Measurements from ENCODE around the gene IGFLR1.
A peak's percentile ranks its signal among the peaks of the same experiment; 100 is the strongest.

IGFLR1 gene

GRCh38 chr19:35751839-35752745 is 9.8 kb upstream of the IGFLR1 start:
- H3K27ac ChIP-seq, result no peak overlapping the region
- TF ChIP-seq CTCF (conservative IDR thresholded peaks at IDR 0.05), result no peak

GRCh38 chr19:35750167-35750566 is 7.9 kb upstream of the IGFLR1 start:
- peak overlapping the region; percentile 72; the same call in 1 of the 2 replicates for H3K27ac ChIP-seq
- TF ChIP-seq CTCF (conservative IDR thresholded peaks at IDR 0.05), result no peak

GRCh38 chr19:35748106-35749020 is 6.1 kb upstream of the IGFLR1 start, which contains the start of gene LIN37:
Gene LIN37 (plus strand): TSS chr19:35748576. CDS start chr19:35748725, 149 bp downstream.
- no peak for TF ChIP-seq CTCF (conservative IDR thresholded peaks at IDR 0.05)
- peak within 1 kb of the TSS; percentile 72; the same call in 1 of the 2 replicates for H3K27ac ChIP-seq

- no peak for TF ChIP-seq CTCF (conservative IDR thresholded peaks at IDR 0.05)
- peak overlapping the region; percentile 97; the same call in 1 of the 2 replicates for H3K27ac ChIP-seq
Observed at GRCh38 chr19:35746531-35746930, 4.3 kb upstream of the IGFLR1 start.

GRCh38 chr19:35746087-35746462 is 3.8 kb upstream of the IGFLR1 start:
- peak overlapping the region; percentile 97 for H3K27ac ChIP-seq

GRCh38 chr19:35745328-35746086 is 3.3 kb upstream of the IGFLR1 start, which contains the start of the genes PSENEN and U2AF1L4:
Gene PSENEN (plus strand): TSS chr19:35745651. CDS start chr19:35745931, 280 bp downstream.
Gene U2AF1L4 (minus strand): TSS chr19:35745418. CDS start chr19:35745391, 27 bp downstream.
- TF ChIP-seq CTCF (conservative IDR thresholded peaks at IDR 0.05), result no peak

More at GRCh38 chr19:35746087-35746462, 3.8 kb upstream of the IGFLR1 start:
- TF ChIP-seq CTCF (conservative IDR thresholded peaks at IDR 0.05), result no peak

More at GRCh38 chr19:35745328-35746086, 3.3 kb upstream of the IGFLR1 start, which contains the start of the genes PSENEN and U2AF1L4:
- peak within 1 kb of the TSS; percentile 97 for H3K27ac ChIP-seq
